GM18499 (cell line): Measurements from ENCODE around the gene TERC.
"Not testable (repeated sequence)": the region's sequence is repeated elsewhere in the genome, so short reads cannot be mapped to it uniquely, and the experiment has no call there.

ENCODE experiments used
- ATAC-seq: cut with Tn5 transposase; IDR thresholded peaks from one replicate; pipeline ENCODE4 v1.9.1; 2021; ENCODE audit warnings: moderate number of reproducible peaks; ENCODE audit not compliant: insufficient read depth, unreplicated experiment

TERC gene

GRCh38 chr3:169772305-169772896 lies 7.5 kb upstream of the TERC start:
- ATAC-seq, result no peak

GRCh38 chr3:169771497-169772304 lies 6.8 kb upstream of the TERC start:
- no peak for ATAC-seq

- ATAC-seq, result no peak
These were observed 4.7 kb upstream of the TERC start, which contains the start of gene ACTRT3 for GRCh38 chr3:169769287-169770181. Gene ACTRT3 (minus strand): TSS chr3:169769561. CDS start chr3:169769520, 41 bp downstream.

GRCh38 chr3:169764312-169764881 lies 463 bp downstream of the TERC start:
- ATAC-seq, result peak; percentile 29

- no peak for ATAC-seq
These were observed 4.4 kb downstream of the TERC start for GRCh38 chr3:169760479-169760878.

GRCh38 chr3:169759256-169759655 lies 5.6 kb downstream of the TERC start:
- ATAC-seq, result peak; percentile 70

- no peak for ATAC-seq
These were observed 6.4 kb downstream of the TERC start for GRCh38 chr3:169758359-169758994.

- ATAC-seq, result no peak
These were observed 9.4 kb downstream of the TERC start for GRCh38 chr3:169755488-169755887.

GRCh38 chr3:169754711-169755110 lies 10.1 kb downstream of the TERC start:
- no peak for ATAC-seq

GRCh38 chr3:169751875-169752274 lies 13.0 kb downstream of the TERC start:
- no peak for ATAC-seq

GRCh38 chr3:169750665-169751064 lies 14.2 kb downstream of the TERC start:
- no peak for ATAC-seq

- ATAC-seq, result no peak
These were observed 16.2 kb downstream of the TERC start for GRCh38 chr3:169748670-169749069.

GRCh38 chr3:169746924-169747323 lies 17.9 kb downstream of the TERC start:
- no peak for ATAC-seq

GRCh38 chr3:169744366-169745054 lies 20.4 kb downstream of the TERC start:
- ATAC-seq, result no peak

- ATAC-seq, result no peak
These were observed 25.8 kb downstream of the TERC start for GRCh38 chr3:169739067-169739466.

- not testable (repeated sequence) for ATAC-seq
These were observed 33.0 kb downstream of the TERC start for GRCh38 chr3:169731857-169732256.

- no peak for ATAC-seq
These were observed 42.1 kb downstream of the TERC start for GRCh38 chr3:169722724-169723123.

- not testable (repeated sequence) for ATAC-seq
These were observed 46.4 kb downstream of the TERC start for GRCh38 chr3:169718415-169718814.
